HG02623 (cell line): Measurements from ENCODE around the gene CCDC33.

Experiments used
- ATAC-seq: cut with Tn5 transposase; IDR thresholded peaks from one replicate; pipeline ENCODE4 v1.9.1; 2021; ENCODE audit warnings: moderate library complexity; ENCODE audit not compliant: unreplicated experiment

Gene CCDC33

DNA sequence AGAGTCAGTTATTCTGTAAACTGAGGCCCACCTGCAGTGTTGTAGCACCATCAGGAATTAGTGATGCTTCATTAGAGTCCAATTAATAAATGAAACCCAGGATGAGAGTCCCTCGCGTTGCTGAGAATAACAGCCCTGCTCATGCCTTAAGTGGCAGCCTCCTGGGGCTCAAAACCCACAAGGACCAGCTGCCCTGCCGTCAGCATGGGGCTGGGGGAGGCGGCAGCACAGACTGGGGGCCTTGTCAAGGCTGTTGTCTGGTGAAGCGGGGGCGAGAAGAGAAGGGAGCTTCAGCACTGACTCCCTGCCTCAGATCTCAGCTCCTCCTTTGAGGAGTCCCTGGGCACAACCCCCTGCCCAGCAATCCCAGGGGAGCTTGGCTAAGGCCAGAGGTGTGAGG lies 21.0 kb downstream of the CCDC33 start:
- ATAC-seq = no peak

DNA sequence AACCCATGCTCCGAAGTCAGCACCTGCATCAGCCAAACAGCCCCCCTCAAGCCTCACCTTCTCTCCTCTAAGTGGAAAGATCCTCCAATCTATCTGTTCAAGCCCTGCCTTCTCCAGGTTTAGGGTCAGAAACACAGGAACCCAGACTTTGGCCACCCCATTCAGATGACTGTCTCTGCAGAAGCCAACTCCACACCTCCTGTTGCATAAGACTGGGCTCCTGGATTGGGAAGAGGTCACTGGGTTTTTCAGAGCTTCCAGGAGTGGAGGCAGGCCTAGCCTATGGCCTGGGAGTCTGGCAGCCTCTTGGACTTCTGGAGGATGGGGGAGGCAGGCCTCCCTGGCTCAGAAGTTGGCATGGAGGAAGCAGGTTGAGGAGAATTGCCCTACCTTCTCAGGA lies 21.5 kb downstream of the CCDC33 start:
- no peak for ATAC-seq

DNA sequence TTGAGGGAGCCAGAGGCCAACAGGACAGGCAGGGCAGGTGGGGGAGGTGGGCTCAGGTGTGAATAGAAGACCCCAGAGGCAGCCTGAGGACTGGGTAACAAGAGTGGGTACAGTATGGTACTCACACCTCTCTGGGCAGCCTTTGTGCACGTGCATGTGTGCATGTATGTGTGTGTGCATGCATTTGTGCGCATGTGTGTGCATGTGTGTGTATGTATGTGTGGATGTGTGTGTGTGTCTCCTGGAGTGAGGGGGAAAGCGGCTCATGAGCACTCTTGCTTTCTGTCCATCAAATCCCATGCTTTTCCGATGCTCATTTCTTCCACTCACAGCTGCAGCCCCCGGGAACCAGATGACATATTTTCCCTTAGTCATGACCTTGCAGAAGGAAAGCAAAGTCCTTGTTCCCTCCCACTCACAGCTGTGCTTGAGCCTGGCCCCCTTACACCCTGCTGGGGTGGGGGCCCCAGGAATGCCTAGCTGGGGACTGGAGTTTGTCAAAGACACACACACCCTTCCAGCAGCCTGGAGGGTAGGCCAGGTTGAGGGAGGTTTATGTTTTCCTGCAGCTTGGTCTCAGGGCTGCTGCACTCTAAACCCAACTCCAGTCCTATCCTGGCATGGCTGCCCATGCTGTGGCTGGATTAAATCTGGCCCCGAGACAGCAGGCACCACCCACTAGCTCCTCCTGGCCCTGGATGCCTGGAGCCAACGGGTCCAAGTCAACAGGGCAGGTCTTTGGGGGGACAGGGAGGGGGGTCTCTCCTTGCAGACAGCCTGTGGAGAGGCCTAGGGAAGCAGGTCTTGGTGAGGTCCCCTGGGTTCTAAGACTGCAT lies 22.5 kb downstream of the CCDC33 start:
- no peak for ATAC-seq

DNA sequence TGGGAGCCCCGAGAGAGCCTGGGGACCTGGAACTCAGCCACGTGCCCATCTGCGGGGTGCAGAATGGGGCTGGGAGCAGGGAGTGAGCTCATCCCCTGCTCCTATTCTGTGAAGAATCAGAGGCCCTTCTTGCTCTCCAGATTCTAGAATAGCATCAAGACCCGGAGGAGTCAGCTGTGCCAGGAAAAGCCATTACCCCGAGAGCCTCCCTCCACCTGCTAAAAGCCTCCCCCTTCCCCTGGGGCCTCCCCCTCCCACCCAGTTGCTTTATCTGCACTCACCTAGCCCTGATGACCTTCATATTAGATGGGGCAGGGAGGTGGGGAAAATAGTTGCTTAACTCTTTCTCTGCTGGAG lies 23.1 kb downstream of the CCDC33 start:
- no peak for ATAC-seq

DNA sequence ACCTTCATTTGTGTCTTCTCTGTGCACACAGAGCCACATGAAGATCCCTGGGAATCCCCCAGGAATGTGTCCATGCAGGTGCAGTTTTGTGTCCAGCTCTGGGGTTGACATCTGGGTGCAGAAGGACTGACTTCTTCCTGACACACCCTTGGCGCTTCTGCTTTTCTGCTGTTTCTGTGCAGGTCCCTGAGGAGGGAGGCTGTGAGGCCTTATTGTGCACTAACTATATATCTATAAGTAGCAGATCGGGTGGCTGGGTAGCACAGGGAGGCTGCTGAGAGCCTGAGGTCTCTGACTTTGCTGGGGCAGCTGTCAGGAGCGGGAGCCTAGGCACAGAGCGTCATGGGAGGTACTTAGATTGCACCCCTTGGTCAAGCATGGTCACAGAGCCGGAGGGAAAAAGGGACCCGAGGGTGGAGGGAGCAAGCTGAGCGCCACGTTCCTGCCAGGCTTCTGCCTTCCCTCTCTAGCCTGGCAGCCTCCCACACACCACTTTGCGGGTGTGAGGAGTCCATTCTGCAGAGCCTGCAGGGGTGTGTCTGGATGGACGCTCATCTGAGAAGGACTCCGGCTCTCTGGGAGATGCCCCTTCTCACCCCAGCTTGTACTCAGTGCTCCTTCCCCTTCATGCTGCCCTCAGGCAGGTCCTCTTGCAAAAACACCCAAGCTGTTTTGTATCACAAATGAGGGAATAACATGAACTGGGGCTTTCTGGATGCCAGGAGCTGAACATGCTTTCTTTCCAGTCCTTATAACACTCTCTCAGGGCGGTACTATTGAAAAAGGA lies 23.9 kb downstream of the CCDC33 start:
- no peak for ATAC-seq

DNA sequence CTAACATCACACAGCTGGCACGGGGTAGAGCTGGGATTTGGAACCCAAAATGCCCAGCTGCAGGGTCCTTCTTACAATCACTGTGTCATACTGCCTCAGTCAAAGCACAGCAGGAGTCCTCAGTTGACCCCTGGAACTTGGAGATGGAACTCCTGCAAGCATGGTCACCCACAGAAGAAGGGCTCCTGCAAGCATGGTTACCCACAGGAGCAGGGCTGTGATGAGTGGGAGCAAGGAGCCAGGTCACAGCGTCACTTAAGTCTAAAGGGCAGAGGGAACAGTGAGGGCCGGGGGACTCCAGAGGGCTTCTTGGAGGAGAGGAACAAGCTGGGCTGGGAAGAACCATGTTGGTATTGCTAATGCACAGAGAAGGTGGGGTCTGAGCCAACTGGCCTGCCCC lies 24.9 kb downstream of the CCDC33 start:
- no peak for ATAC-seq

DNA sequence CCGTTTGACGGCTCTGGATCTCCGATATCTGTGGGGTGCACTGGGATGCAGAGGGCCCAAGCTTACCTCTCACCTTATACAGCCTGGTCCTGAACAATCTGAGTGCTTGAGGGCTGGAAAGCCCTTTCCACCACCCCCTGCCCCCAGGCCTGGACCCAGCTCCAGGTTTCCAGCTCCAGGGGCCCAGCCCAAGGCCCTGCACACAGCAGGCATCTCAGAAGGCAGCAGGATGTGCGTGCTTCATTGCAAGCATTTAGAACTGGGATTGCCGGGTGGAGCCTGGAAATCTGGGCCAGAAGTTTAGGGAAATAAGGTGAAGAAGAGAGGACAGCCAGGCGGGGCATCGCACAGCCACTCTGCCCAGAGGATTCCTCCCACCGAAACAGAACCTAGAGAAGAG lies 25.6 kb downstream of the CCDC33 start:
- no peak for ATAC-seq

DNA sequence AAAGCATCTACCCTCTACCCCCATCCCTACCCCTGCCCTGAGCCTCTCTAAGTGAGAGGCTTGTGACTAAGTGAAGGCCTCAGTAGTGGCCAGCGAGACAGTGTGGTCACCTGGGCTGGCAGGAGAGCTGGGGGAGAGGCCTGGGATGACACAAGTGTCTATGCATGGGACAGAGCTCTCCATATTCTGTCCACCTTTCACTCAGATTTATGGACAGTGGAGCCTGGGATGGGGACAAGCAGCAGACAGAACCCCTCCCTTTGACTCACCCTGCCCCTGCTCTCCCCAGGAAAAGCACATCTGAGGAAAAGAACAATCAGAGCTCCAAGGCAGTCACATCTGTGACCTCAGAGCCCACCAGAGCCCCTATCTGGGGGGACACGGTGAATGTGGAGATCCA lies 26.0 kb downstream of the CCDC33 start:
- no peak for ATAC-seq

DNA sequence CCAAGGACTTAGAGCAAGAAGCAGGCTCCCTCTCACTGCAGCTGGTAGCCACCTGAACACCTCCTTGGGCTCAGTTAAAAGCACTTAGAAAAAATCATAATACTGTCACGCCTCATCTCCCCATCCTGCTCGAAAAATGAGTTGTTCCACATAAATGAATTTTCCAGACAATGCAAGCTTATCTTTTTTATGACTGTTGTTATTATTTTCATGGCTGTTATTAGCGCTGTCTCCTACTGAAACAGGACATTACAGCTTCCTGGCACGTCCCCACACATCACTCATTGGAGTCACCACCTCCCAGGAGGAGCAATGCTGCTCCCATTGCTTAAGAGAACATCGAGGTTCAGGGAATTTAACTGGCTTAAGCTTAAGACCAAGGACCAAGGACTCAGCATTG lies 26.5 kb downstream of the CCDC33 start:
- ATAC-seq = no peak

DNA sequence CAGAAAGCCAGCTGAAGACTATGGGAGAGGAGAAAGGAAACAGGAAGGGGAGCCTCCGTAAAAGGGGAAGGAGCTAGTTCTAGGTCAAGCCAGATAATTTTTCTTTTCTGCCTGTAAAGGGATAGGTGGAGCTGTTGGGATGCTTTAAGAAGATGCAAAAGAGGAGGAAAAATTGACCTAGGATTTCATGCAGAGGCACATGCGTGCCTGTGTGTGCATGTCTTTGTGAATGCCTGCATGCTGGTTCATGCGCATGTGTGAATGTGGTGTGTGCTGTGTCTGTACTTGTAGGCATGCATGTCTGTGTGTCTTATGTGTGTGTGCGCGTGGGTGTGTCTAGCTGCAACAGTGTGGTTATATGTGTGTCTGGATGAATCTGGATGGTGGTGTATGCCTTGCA lies 27.3 kb downstream of the CCDC33 start:
- ATAC-seq = no peak

DNA sequence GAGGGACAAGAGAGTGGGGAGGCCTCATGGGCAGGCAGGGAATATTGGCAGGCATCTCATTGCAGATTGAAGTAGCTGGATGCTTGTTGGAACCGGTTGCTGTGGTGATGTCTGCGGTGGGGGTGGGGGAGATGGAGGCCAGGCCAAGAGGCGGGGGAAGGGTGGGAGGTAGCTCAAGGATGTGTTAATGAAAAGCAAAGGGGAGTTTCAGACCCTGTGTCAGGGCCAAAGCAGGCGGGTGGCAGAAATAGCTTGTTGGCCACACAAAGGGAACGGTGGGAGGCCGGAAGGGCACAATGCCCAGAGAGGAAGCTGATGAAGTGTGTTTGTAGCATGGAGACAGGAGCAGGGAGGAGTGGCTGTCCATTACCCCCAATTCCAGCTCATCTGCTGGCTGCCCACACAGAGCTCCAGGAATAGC lies 28.0 kb downstream of the CCDC33 start:
- no peak for ATAC-seq

DNA sequence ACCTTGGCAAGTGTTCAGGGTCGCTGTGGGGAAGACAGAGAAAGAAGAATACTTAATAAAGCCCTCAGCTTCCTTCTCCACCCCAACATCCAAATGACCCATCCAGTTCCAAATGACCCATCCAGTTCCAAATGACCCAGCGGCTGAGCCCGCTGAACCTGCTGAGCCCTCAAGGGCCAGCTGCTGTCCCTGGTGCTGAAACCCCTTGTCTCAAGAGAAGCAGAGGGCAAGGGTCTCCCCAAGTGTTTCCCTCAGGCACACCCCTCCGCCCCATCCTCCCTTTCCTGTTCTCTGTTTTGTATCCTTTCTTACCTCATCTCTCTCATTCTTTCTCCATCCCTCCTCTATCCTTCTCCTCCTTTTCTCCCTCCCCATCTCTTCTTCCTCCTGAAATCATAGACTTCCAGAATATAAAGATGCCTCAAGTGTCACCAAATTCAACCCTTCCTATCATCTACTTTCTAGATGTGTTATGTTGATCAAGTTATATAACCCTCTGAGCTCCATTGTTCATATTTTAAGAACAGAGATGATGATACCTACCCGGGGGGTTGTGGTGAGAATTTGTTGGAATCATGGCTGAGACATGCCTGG lies 29.0 kb downstream of the CCDC33 start:
- ATAC-seq = no peak

DNA sequence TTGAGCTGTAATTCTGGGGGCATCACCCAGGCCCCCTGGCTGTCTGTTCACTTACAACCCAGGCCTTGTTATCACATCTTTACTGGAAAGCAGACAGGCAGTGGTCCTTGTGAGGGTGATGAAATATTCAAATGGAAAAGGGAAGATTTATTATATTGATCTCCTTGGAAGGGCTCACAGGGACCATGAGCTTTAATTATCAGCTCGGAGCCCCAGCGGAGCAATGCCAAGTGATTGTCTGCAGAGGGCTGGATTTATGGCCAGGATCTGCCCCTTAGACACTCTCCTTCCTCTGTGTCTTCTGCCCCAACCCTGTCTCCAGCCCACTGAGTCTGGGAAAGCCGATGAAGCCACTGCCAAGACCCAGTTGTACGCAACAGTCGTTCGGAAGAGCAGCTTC lies 31.9 kb downstream of the CCDC33 start:
- no peak for ATAC-seq

DNA sequence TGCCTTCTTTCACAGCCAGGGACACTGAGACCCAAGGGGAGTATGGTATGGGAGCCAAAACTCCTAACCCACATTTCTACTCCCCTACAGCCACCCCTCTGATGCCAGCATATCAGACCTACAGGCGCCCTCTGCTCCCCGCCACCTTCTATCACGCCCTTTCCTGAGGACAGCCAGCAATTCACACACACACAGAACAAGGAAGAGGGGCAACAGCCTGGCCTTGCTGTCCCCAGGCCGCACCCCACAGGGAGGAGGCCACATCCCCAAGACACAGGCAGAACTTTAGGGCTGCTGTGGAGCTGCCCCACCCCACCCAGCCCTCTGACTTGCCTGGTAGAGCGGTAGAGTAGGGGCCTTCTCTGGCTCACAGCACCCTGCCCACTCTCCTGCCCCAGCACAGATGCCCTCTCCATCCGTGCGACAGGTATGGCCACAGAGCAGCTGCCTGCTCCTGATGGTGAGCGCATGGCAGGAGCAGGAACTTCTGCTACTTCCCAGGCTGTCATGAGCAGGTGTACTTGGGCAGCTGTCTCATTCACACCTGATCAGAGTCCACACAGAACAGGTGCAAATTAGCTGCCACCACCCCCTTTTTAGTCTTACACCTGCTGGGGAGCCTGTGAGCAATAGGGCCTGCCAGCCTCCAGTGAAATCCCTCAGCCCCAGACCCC lies 33.4 kb downstream of the CCDC33 start:
- no peak for ATAC-seq

DNA sequence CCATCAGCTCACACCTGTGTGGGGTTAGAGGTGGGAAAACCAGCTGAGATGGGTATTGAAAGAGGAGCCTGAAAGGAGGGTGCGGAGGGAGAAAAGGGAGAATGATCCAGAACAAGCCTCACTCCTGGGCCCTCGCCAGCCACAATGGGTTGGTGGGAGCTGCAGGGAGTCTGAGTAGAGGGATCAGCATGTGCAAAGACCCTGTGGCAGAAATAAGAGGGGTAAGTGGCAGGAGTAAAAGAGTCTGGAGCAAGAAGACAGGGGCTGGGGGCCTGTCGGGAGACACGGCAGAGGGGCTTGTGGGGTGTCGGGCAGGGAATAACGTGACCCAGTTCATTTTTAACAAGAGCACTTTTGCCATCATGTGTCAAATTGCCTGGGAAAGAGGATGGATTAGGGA lies 34.0 kb downstream of the CCDC33 start:
- ATAC-seq = no peak

DNA sequence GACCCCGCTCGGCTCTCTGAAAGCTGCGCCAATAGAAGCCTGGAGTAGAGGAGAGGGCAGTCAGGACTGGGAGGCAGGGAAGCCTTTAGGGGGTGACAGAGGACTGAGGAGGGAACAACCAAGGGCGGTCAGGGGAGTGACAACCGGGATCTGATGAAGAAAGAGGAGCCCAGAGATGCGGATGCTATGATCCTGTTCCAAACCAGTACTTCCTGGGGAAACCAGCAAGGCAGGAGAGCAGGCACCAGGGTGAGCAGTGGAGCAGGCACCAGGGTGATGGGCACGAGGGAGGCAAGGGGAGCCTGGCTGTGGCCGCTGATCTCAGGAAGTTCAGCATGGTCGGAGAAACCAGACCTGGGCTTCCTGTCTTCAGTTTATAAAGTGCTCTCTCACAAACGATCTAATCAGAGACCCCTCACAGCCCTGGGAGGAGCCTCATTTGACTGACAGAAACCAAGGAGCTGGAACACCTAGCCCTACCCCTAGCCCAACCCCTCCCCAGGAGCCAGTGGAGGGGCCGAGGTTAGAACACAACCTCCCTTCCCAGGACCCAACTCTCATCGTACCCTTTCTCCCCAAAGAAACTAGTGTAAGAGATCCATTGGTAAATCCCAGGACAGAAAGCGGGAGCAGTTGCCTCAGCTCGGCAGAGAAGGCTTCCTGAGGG lies 34.9 kb downstream of the CCDC33 start:
- no peak for ATAC-seq

DNA sequence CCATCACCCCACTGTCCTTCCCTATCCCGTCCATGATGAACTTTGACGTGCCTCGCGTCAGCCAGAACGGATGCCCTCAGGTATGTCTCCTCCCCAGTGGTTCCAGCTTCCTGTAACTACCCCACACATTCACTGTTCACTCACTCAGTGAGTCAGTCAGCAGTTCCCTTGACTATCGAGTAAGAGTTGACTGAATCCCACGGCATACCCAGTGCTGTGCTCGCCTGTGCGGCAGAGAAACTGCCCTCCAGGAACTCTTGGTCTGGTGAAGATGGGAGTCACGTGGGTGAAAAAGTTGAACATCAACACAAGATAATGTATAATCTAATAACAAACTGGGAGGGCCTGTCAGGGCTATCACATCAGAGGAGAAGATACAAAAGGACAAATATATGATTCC lies 36.7 kb downstream of the CCDC33 start:
- no peak for ATAC-seq

DNA sequence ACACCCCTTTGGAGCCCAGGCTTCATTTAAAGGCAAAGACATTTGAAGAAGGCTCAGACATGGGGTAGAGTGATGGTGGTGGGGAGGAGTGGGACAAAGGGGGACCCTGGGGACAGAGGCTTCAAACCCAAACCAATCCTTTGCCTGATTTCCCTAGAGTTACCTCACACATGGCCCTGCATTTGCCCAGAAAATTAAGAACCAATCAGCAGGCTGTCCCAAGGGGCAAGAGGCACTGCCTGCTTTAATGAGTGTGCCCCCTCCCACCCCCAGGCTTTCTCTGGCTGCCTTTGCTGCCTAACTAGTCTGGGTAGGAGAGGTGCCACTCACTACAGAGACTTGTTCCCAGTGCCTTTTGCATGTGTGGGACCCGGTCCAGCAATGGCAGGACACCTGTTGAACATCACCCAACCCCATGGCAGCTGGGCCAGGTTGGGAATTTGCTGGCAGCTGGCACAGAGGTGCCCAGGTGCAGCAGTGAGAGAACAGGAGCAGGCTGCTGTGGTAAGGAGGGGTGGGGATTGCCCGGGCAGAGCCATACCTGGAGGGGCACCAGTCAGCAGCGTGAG lies 38.4 kb downstream of the CCDC33 start:
- ATAC-seq = no peak

DNA sequence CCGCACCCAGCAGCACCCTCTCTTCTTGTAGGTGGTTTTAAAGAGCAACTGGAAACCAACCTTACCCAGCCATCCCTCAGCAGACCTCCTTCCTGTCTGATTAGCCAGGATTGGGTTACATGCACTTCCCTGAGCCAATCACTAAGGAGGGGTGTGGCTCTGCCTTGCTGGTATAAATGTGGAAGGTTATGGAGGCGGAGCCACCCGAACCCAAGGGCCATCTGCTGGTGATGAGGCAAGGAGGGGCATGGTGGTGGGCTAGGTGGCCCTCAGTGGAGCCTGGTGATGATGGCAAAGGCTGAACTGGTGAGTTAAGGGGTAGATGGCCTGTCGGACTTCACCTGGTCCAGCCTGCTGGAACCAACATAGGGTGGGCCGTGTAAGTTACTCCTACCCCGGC lies 39.8 kb downstream of the CCDC33 start:
- ATAC-seq = no peak

DNA sequence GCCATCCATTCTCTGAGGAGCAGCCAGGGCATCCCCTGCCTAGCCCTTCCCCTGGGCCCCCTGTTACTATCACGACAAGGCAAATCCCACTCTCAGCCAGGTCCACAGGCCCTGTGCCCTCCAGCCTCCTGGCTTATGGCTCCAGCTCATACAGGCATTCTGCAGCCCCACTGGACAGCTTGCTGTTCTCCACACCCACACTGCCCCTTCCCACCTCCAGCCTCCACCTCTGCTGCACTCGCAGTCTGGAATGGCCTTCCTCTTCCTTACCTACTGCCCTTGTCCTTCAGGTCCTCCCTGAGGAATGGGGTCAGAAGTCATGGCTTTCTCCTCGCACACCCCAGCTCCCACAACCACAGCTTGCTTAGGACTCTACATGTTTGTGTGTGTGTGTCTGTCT lies 40.4 kb downstream of the CCDC33 start:
- ATAC-seq = no peak
